Mucosa of rectum (tissue), 2 donors: ENCODE data around the gene ZNF746.

ENCODE experiments used
- H3K27ac ChIP-seq, 2 donors: one replicate each; pipeline ENCODE4 v1.7.0; 2013; ENCODE audit warnings: inconsistent platforms in 2 of 2, low read depth in 2 of 2, low read length in 2 of 2
- H3K27me3 ChIP-seq, 2 donors: one replicate each; pipeline ENCODE4 v1.7.0; 2013; ENCODE audit warnings: low read length in 2 of 2; ENCODE audit not compliant: control insufficient read depth in 2 of 2, insufficient read depth in 2 of 2
- H3K36me3 ChIP-seq, 2 donors: one replicate each; pipeline ENCODE4 v1.7.0; 2013; ENCODE audit warnings: low read length in 2 of 2; ENCODE audit not compliant: control insufficient read depth in 2 of 2, insufficient read depth in 2 of 2
- H3K4me1 ChIP-seq, 2 donors: one replicate each; pipeline ENCODE4 v1.7.0; 2013; ENCODE audit warnings: low read length in 2 of 2, mild to moderate bottlenecking in 1 of 2; ENCODE audit not compliant: control insufficient read depth in 2 of 2, insufficient read depth in 2 of 2
- H3K4me3 ChIP-seq, 2 donors: one replicate each; pipeline ENCODE4 v1.7.0; 2013; ENCODE audit warnings: low read length in 2 of 2
- H3K9ac ChIP-seq, 2 donors: one replicate each; pipeline ENCODE4 v1.7.0; 2013; ENCODE audit warnings: low read length in 2 of 2, low read depth in 1 of 2, mild to moderate bottlenecking in 1 of 2
- H3K9me3 ChIP-seq, 2 donors: one replicate each; pipeline ENCODE4 v1.7.0; 2013; ENCODE audit warnings: low read length in 2 of 2; ENCODE audit not compliant: control insufficient read depth in 2 of 2
- donor health status: healthy.
- donor health status: Normal muscosa, but diverticular disease.

Gene ZNF746

GRCh38 chr7:149509774-149510173 lies 12.2 kb upstream of the ZNF746 start:
- Histone ChIP-seq H3K27me3 (no peaks in the 10 kb centered on the region), H3K36me3 (no peaks in the 10 kb centered on the region), H3K9ac (no peak overlapping the region), H3K27ac (no peak overlapping the region), H3K4me1 (no peaks in the 10 kb centered on the region), H3K9me3 (peaks cover 5 to 7% of the 10 kb centered on the region in 2 donors), H3K4me3 (no peak overlapping the region)

GRCh38 chr7:149505551-149505950 lies 7.9 kb upstream of the ZNF746 start:
- no peaks in the 10 kb centered on the region for H3K36me3 ChIP-seq
- no peak overlapping the region for H3K4me3 ChIP-seq
- no peak overlapping the region for H3K9ac ChIP-seq
- no peaks in the 10 kb centered on the region for H3K27me3 ChIP-seq
- peaks cover 5 to 7% of the 10 kb centered on the region in 2 donors for H3K9me3 ChIP-seq
- H3K4me1 ChIP-seq, result no peaks in the 10 kb centered on the region
- no peak overlapping the region for H3K27ac ChIP-seq

- H3K4me1 ChIP-seq, result peaks cover 0 to 3% of the 10 kb centered on the region in 2 donors
- no peak overlapping the region for H3K9ac ChIP-seq
- peaks cover 2 to 5% of the 10 kb centered on the region in 2 donors for H3K9me3 ChIP-seq
- no peaks in the 10 kb centered on the region for H3K36me3 ChIP-seq
- peaks cover 0 to 1% of the 10 kb centered on the region in 2 donors for H3K27me3 ChIP-seq
- no peak overlapping the region for H3K4me3 ChIP-seq
- H3K27ac ChIP-seq, result no peak overlapping the region
These were observed 4.0 kb upstream of the ZNF746 start for GRCh38 chr7:149501651-149502050.

- Histone ChIP-seq H3K27me3 (peaks cover 0 to 1% of the 10 kb centered on the region in 2 donors), H3K4me1 (peaks cover 4 to 8% of the 10 kb centered on the region in 2 donors), H3K9me3 (peaks cover 0 to 3% of the 10 kb centered on the region in 2 donors), H3K9ac (no peak overlapping the region), H3K27ac (no peak overlapping the region), H3K36me3 (no peaks in the 10 kb centered on the region), H3K4me3 (no peak overlapping the region)
These were observed 3.3 kb upstream of the ZNF746 start for GRCh38 chr7:149500910-149501309.

GRCh38 chr7:149500201-149500600 lies 2.6 kb upstream of the ZNF746 start:
- Histone ChIP-seq H3K27me3 (peaks cover 0 to 1% of the 10 kb centered on the region in 2 donors), H3K9ac (no peak overlapping the region), H3K4me1 (peaks cover 4 to 10% of the 10 kb centered on the region in 2 donors), H3K27ac (no peak overlapping the region), H3K9me3 (no peaks in the 10 kb centered on the region), H3K36me3 (no peaks in the 10 kb centered on the region), H3K4me3 (no peak overlapping the region)

- Histone ChIP-seq H3K9me3 (no peaks in the 10 kb centered on the region), H3K4me1 (peaks cover 4 to 10% of the 10 kb centered on the region in 2 donors), H3K27me3 (peaks cover 0 to 1% of the 10 kb centered on the region in 2 donors), H3K36me3 (peaks cover 2 to 3% of the 10 kb centered on the region in 2 donors), H3K27ac (no peak overlapping the region), H3K4me3 (no peak overlapping the region), H3K9ac (no peak overlapping the region)
These were observed 1.2 kb upstream of the ZNF746 start for GRCh38 chr7:149498811-149499210.

- H3K4me1 ChIP-seq, result peaks cover 4 to 10% of the 10 kb centered on the region in 2 donors
- peak overlapping the region; percentile 73 to 80 for H3K4me3 ChIP-seq
- peaks cover 18 to 21% of the 10 kb centered on the region in 2 donors for H3K36me3 ChIP-seq
- H3K27ac ChIP-seq, result peak overlapping the region; percentile 51 to 63
- no peaks in the 10 kb centered on the region for H3K9me3 ChIP-seq
- H3K9ac ChIP-seq, result peak overlapping the region; percentile 54 to 76
- peaks cover 0 to 1% of the 10 kb centered on the region in 2 donors for H3K27me3 ChIP-seq
These were observed 792 bp downstream of the ZNF746 start for GRCh38 chr7:149496642-149497391.

GRCh38 chr7:149495785-149496641 lies 1.6 kb downstream of the ZNF746 start:
- Histone ChIP-seq H3K9ac (no peak overlapping the region), H3K9me3 (no peaks in the 10 kb centered on the region), H3K27ac (no peak overlapping the region), H3K4me3 (peak overlapping the region in 1 of 2 donors; percentile 80), H3K27me3 (peaks cover 0 to 1% of the 10 kb centered on the region in 2 donors), H3K4me1 (peaks cover 4 to 10% of the 10 kb centered on the region in 2 donors), H3K36me3 (peaks cover 26 to 29% of the 10 kb centered on the region in 2 donors)

GRCh38 chr7:149494738-149495368 lies 2.8 kb downstream of the ZNF746 start:
- Histone ChIP-seq H3K9ac (no peak overlapping the region), H3K27me3 (peaks cover 0 to 1% of the 10 kb centered on the region in 2 donors)

More at GRCh38 chr7:149494738-149495368, 2.8 kb downstream of the ZNF746 start:
- Histone ChIP-seq H3K4me3 (no peak overlapping the region), H3K27ac (no peak overlapping the region), H3K9me3 (no peaks in the 10 kb centered on the region), H3K36me3 (peaks cover 36 to 40% of the 10 kb centered on the region in 2 donors), H3K4me1 (peaks cover 4 to 10% of the 10 kb centered on the region in 2 donors)
